A673 (cell line): ENCODE measurements around the gene STX8. TPM values are rescaled to one million over a fixed set of nuclear protein-coding genes. Genes with fewer than 3 reads are reported as not detected.

Experiments
- BruUV-seq: library from RNA; stranded (reverse); fragments of 400-500 nt; replicated peaks from 2 replicates; lab custom pipeline; 2021; lab: Mats Ljungman, UMichigan
- CTCF ChIA-PET: fragments of 300-600 bp; sonication (Branson Sonifier 250); formaldehyde crosslinking; loops from one replicate; lab custom pipeline; 2022; ENCODE audit warnings: antibody characterized with exemption; lab: Charles Lee
- POLR2A ChIA-PET: fragments of 300-600 bp; sonication (Branson Sonifier 250); formaldehyde crosslinking; loops from one replicate; lab custom pipeline; 2022; ENCODE audit warnings: antibody characterized with exemption; ENCODE audit not compliant: low non-redundant PET; lab: Charles Lee
- DNase-seq: peaks from one replicate; pipeline ENCODE4 v3.0.0-alpha.2; 2015; ENCODE audit warnings: low spot score
- H3K27ac ChIP-seq: fragments of 200-600 bp; sonication (generic); 2 replicates; pipeline ENCODE4 v1.5.1; 2016; ENCODE audit warnings: mixed run types, low read depth, mild to moderate bottlenecking, mixed read lengths, antibody characterized with exemption, low read length; ENCODE audit not compliant: poor library complexity, severe bottlenecking
- H3K27me3 ChIP-seq: fragments of 200-600 bp; sonication (generic); replicated peaks from 2 replicates; pipeline ENCODE4 v1.6.1; 2017; ENCODE audit warnings: mixed run types, low read depth, mild to moderate bottlenecking, mixed read lengths, antibody characterized with exemption, low read length; ENCODE audit not compliant: insufficient read depth, poor library complexity
- H3K36me3 ChIP-seq: fragments of 200-600 bp; sonication (generic); 2 replicates; pipeline ENCODE4 v1.6.1; 2016; ENCODE audit warnings: mixed run types, mild to moderate bottlenecking, mixed read lengths, antibody characterized with exemption, low read length; ENCODE audit not compliant: insufficient read depth, poor library complexity, severe bottlenecking
- H3K4me1 ChIP-seq: fragments of 200-600 bp; sonication (generic); 2 replicates; pipeline ENCODE4 v1.6.1; 2017; ENCODE audit warnings: mixed run types, mild to moderate bottlenecking, mixed read lengths, antibody characterized with exemption, low read length; ENCODE audit not compliant: insufficient read depth, poor library complexity, severe bottlenecking
- H3K4me3 ChIP-seq: fragments of 200-600 bp; sonication (generic); 2 replicates; pipeline ENCODE4 v1.5.1; 2016; ENCODE audit warnings: low read depth, mixed run types, mild to moderate bottlenecking, mixed read lengths, low read length; ENCODE audit not compliant: poor library complexity, severe bottlenecking
- H3K9me3 ChIP-seq: fragments of 200-600 bp; sonication (generic); 2 replicates; pipeline ENCODE4 v1.6.1; 2016; ENCODE audit warnings: mixed run types, low read depth, mild to moderate bottlenecking, mixed read lengths, antibody characterized with exemption, low read length; ENCODE audit not compliant: poor library complexity, severe bottlenecking
- EZH2 ChIP-seq: fragments of 200-600 bp; sonication (generic); IDR thresholded peaks from 2 replicates; pipeline ENCODE4 v1.6.1; 2017; ENCODE audit warnings: borderline replicate concordance, low read depth, mild to moderate bottlenecking, mixed read lengths, antibody characterized with exemption, low read length; ENCODE audit not compliant: poor library complexity, severe bottlenecking
- intact Hi-C: fragments of 100-400 bp; cut with micrococcal nuclease; formaldehyde crosslinking; loops from one replicate; pipeline ENCODE4 v1.10.0; 2022; ENCODE audit not compliant: unreplicated experiment
- total RNA-seq: library from RNA; stranded (reverse); gene quantifications from 2 replicates; pipeline ENCODE4 v1.2.3, GENCODE V29; 2021
- TF ChIP-seq, protein P1 (sequence below): fragments of 300-800, 200-600 bp; sonication (generic); conservative IDR thresholded peaks from 2 replicates; pipeline ENCODE4 v1.5.1; 2017; ENCODE audit warnings: low read depth, mild to moderate bottlenecking, antibody characterized with exemption, low read length, moderate library complexity, mixed read lengths

Gene STX8
- total RNA-seq, 1 experiment from 2014 or later = 51.4 TPM

- intact Hi-C loops = no loop called here
- Histone ChIP-seq H3K4me3 (no peak overlapping the region), H3K27ac (no peak overlapping the region), H3K9me3 (peaks cover 11% of the 10 kb centered on the region), H3K27me3 (no peaks in the 10 kb centered on the region), H3K4me1 (no peaks in the 10 kb centered on the region), H3K36me3 (no peaks in the 10 kb centered on the region)
- DNase-seq = no peak
- BruUV-seq = no TSS peak
- POLR2A ChIA-PET = no interaction called here
- CTCF ChIA-PET = interaction anchor here (0.6 kb wide), 1 partner anchor 15 kb away, joined by 7 read pairs; no protein-coding TSS in a partner anchor
- TF ChIP-seq, protein P1, sequence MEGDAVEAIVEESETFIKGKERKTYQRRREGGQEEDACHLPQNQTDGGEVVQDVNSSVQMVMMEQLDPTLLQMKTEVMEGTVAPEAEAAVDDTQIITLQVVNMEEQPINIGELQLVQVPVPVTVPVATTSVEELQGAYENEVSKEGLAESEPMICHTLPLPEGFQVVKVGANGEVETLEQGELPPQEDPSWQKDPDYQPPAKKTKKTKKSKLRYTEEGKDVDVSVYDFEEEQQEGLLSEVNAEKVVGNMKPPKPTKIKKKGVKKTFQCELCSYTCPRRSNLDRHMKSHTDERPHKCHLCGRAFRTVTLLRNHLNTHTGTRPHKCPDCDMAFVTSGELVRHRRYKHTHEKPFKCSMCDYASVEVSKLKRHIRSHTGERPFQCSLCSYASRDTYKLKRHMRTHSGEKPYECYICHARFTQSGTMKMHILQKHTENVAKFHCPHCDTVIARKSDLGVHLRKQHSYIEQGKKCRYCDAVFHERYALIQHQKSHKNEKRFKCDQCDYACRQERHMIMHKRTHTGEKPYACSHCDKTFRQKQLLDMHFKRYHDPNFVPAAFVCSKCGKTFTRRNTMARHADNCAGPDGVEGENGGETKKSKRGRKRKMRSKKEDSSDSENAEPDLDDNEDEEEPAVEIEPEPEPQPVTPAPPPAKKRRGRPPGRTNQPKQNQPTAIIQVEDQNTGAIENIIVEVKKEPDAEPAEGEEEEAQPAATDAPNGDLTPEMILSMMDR = no peak
- no peak for TF ChIP-seq EZH2
These were observed 238.8 kb downstream of the STX8 start for GRCh38 chr17:9336817-9337216.

- no peaks in the 10 kb centered on the region for H3K36me3 ChIP-seq
- peaks cover 11% of the 10 kb centered on the region for H3K9me3 ChIP-seq
- POLR2A ChIA-PET = no interaction called here
- TF ChIP-seq, protein P1 = no peak
- TF ChIP-seq EZH2 = no peak
- H3K27ac ChIP-seq = no peak overlapping the region
- no peaks in the 10 kb centered on the region for H3K27me3 ChIP-seq
- CTCF ChIA-PET = no interaction called here
- no peaks in the 10 kb centered on the region for H3K4me1 ChIP-seq
- DNase-seq = no peak
- no peak overlapping the region for H3K4me3 ChIP-seq
- intact Hi-C loops = no loop called here
- BruUV-seq = no TSS peak
These were observed 240.8 kb downstream of the STX8 start for GRCh38 chr17:9334536-9335446.

DNA sequence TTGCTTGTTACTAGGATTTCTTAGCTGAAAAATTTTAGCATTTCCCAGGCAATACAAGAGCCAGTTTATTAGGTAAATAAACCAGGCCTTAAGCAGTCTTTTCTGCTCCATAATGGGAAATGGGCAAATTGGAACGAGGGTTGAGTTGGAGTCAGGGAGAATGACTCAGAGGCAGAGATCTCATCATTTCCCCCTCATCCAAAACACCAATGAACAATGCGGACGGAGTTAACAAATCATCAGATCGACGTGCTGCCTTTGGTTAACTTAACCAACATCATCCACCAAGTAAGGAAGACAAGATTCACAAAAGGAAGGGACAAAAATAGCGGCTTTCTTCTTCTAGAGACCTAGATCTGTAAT is 243.5 kb downstream of the STX8 start:
- no peaks in the 10 kb centered on the region for H3K36me3 ChIP-seq
- H3K27ac ChIP-seq = no peak overlapping the region
- H3K9me3 ChIP-seq = peaks cover 11% of the 10 kb centered on the region
- H3K27me3 ChIP-seq = no peaks in the 10 kb centered on the region
- no peak for TF ChIP-seq EZH2
- TF ChIP-seq, protein P1 = no peak
- BruUV-seq = no TSS peak
- POLR2A ChIA-PET = no interaction called here
- DNase-seq = no peak
- intact Hi-C loops = no loop called here
- H3K4me1 ChIP-seq = no peaks in the 10 kb centered on the region
- H3K4me3 ChIP-seq = no peak overlapping the region
- CTCF ChIA-PET = no interaction called here
